ENCODE measurements around the gene INTS1.

Gene INTS1

GRCh38 chr7:1503816-1504775, at the start of gene INTS1:
INTS1 (minus strand) TSS chr7:1504389; CDS start chr7:1503960, 429 bp downstream.
- DNase-seq (ENCODE audit: extremely low read depth, low read depth): peak; percentile 64
- TF ChIP-seq CTCF (IDR thresholded peaks at IDR 0.05; ENCODE audit: low read depth, low read length): peak; percentile 49

- TF ChIP-seq CTCF (IDR thresholded peaks at IDR 0.05; ENCODE audit: low read depth, low read length): no peak
- DNase-seq (ENCODE audit: extremely low read depth, low read depth): no peak
These were observed 49.5 kb upstream of the INTS1 start for GRCh38 chr7:1553512-1554210.

GRCh38 chr7:1552200-1552599, 48.0 kb upstream of the INTS1 start:
- no peak for DNase-seq (ENCODE audit: extremely low read depth, low read depth)
- no peak for TF ChIP-seq CTCF (IDR thresholded peaks at IDR 0.05; ENCODE audit: low read depth, low read length)

- TF ChIP-seq CTCF (IDR thresholded peaks at IDR 0.05; ENCODE audit: low read depth, low read length): no peak
- no peak for DNase-seq (ENCODE audit: extremely low read depth, low read depth)
These were observed 46.6 kb upstream of the INTS1 start for GRCh38 chr7:1550846-1551155.

- DNase-seq (ENCODE audit: extremely low read depth, low read depth): no peak
- TF ChIP-seq CTCF (IDR thresholded peaks at IDR 0.05; ENCODE audit: low read depth, low read length): no peak
These were observed 46.0 kb upstream of the INTS1 start for GRCh38 chr7:1550005-1550845.

GRCh38 chr7:1549357-1550004, 45.3 kb upstream of the INTS1 start:
- no peak for DNase-seq (ENCODE audit: extremely low read depth, low read depth)
- no peak for TF ChIP-seq CTCF (IDR thresholded peaks at IDR 0.05; ENCODE audit: low read depth, low read length)

All from AG09319 (cell line).